GM12878 (cell line): ENCODE results near the gene PTH. TPM values are rescaled to one million over a fixed set of nuclear protein-coding genes. Genes with fewer than 3 reads are reported as not detected.

Experiments
- ATAC-seq: fragments of 200-7000 bp; cut with Tn5 transposase; 3 replicates; pipeline ENCODE4 v1.9.1; 2020; ENCODE audit warnings: mild to moderate bottlenecking, moderate library complexity
- BruUV-seq: library from RNA; stranded (reverse); fragments of 400-500 nt; replicated peaks from 2 replicates; lab custom pipeline; 2021; lab: Mats Ljungman, UMichigan
- CTCF ChIA-PET: fragments of 300-600 bp; sonication (Branson Sonifier 250); formaldehyde crosslinking; extraction: SDS; loops from one replicate; lab custom pipeline; 2021; ENCODE audit warnings: inconsistent platforms; lab: Yijun Ruan, JAX
- POLR2A ChIA-PET: fragments of 350-600 bp; formaldehyde crosslinking; extraction: SDS; loops from one replicate; lab custom pipeline; 2021; ENCODE audit warnings: inconsistent platforms; lab: Charles Lee
- RAD21 ChIA-PET: fragments of 300-600 bp; sonication (Branson Sonifier 250); formaldehyde crosslinking; loops from one replicate; lab custom pipeline; 2023; ENCODE audit warnings: antibody characterized with exemption; ENCODE audit not compliant: unreplicated experiment; lab: Charles Lee
- SMC1A ChIA-PET: fragments of 300-600 bp; sonication (Branson Sonifier 250); formaldehyde crosslinking; loops from one replicate; lab custom pipeline; 2023; ENCODE audit not compliant: unreplicated experiment, uncharacterized antibody; lab: Charles Lee
- DNase-seq: peaks from one replicate; pipeline ENCODE4 v3.0.0-alpha.2; 2011; ENCODE audit warnings: low read depth, low spot score
- FAIRE-seq: peaks from 3 replicates; lab custom pipeline; 2011; peaks lifted over from hg19 to GRCh38; lab: Jason Lieb, UNC
- H2AFZ ChIP-seq: 2 replicates; pipeline ENCODE4 v1.6.0; 2011; ENCODE audit warnings: low read depth, low read length, control low read depth; ENCODE audit not compliant: control insufficient read depth
- H3K27ac ChIP-seq: 2 replicates; pipeline ENCODE4 v1.5.1; 2011; ENCODE audit warnings: control low read depth; ENCODE audit not compliant: control insufficient read depth, insufficient read depth
- H3K27me3 ChIP-seq, 2 experiments: replicated peaks in 1 of 2; 2 replicates each; pipeline versions ENCODE4 v1.6.0 to v1.6.1; 2011; ENCODE audit warnings: low read length in 1 of 2; ENCODE audit not compliant: control insufficient read depth in 2 of 2, insufficient read depth in 2 of 2
- H3K36me3 ChIP-seq, 2 experiments: 2 replicates each; pipeline ENCODE4 v1.5.1; 2011; ENCODE audit warnings: low read length in 1 of 2; ENCODE audit not compliant: control insufficient read depth in 2 of 2, insufficient read depth in 2 of 2
- H3K4me1 ChIP-seq: 2 replicates; pipeline ENCODE4 v1.6.1; 2011; ENCODE audit warnings: mild to moderate bottlenecking, low read length, moderate library complexity, mixed read lengths; ENCODE audit not compliant: control insufficient read depth, insufficient read depth
- H3K4me2 ChIP-seq: 2 replicates; pipeline ENCODE4 v1.6.0; 2011; ENCODE audit warnings: control low read depth; ENCODE audit not compliant: control insufficient read depth, insufficient read depth
- H3K4me3 ChIP-seq: fragments of 200-600 bp; sonication (generic); 2 replicates; pipeline ENCODE4 v1.5.1; 2016
- H3K79me2 ChIP-seq: 2 replicates; pipeline ENCODE4 v1.6.0; 2011; ENCODE audit warnings: low read length; ENCODE audit not compliant: control insufficient read depth, insufficient read depth
- H3K9ac ChIP-seq: 2 replicates; pipeline ENCODE4 v1.8.0; 2011; ENCODE audit warnings: low read length, control low read depth, mixed read lengths; ENCODE audit not compliant: control insufficient read depth, insufficient read depth
- H3K9me3 ChIP-seq: replicated peaks from 3 replicates; pipeline ENCODE4 v1.5.1; 2011; ENCODE audit warnings: mild to moderate bottlenecking, low read length; ENCODE audit not compliant: control insufficient read depth, insufficient read depth
- H4K20me1 ChIP-seq: 2 replicates; pipeline ENCODE4 v1.6.0; 2011; ENCODE audit not compliant: control insufficient read depth, insufficient read depth
- ATF2 ChIP-seq: IDR thresholded peaks from 2 replicates; pipeline ENCODE4 v1.6.1; 2012; ENCODE audit warnings: low read length, inconsistent platforms
- BCLAF1 ChIP-seq: fragments of 450-650 bp; IDR thresholded peaks from 2 replicates; pipeline ENCODE4 v1.6.1; 2017; ENCODE audit warnings: antibody characterized with exemption, mild to moderate bottlenecking, moderate library complexity
- CBX5 ChIP-seq: sonication (generic); IDR thresholded peaks from 2 replicates; pipeline ENCODE4 v1.6.1; 2016; ENCODE audit warnings: low read depth, moderate library complexity, mild to moderate bottlenecking, inconsistent platforms
- CTCF ChIP-seq, 3 experiments: IDR thresholded peaks in 2 of 3; conservative IDR thresholded peaks in 1 of 3; 2 replicates each; pipeline ENCODE4 v1.5.1; 2011; ENCODE audit warnings: low read depth in 3 of 3, low read length in 3 of 3, mild to moderate bottlenecking in 3 of 3, control low read depth in 2 of 3, moderate library complexity in 2 of 3, inconsistent platforms in 1 of 3, mixed read lengths in 1 of 3; ENCODE audit not compliant: control insufficient read depth in 2 of 3, insufficient read depth in 1 of 3; ENCODE audit errors: extremely low read depth in 1 of 3
- ESRRA ChIP-seq: IDR thresholded peaks from 2 replicates; pipeline ENCODE4 v1.6.1; 2012; ENCODE audit warnings: mild to moderate bottlenecking, low read length, improper control_type of control experiment
- FOXK2 ChIP-seq: fragments of 450-650 bp; IDR thresholded peaks from 2 replicates; pipeline ENCODE4 v1.6.1; 2017; ENCODE audit warnings: mild to moderate bottlenecking, moderate library complexity
- IRF4 ChIP-seq: IDR thresholded peaks from 2 replicates; pipeline ENCODE4 v1.6.1; 2011; ENCODE audit warnings: low read depth, low read length
- KLF5 ChIP-seq: fragments of 450-650 bp; IDR thresholded peaks from 2 replicates; pipeline ENCODE4 v1.6.1; 2014; ENCODE audit warnings: mild to moderate bottlenecking; ENCODE audit not compliant: partially characterized antibody
- NFXL1 ChIP-seq: fragments of 450-650 bp; IDR thresholded peaks from 2 replicates; pipeline ENCODE4 v1.6.1; 2017; ENCODE audit warnings: antibody characterized with exemption, mild to moderate bottlenecking, borderline replicate concordance
- PML ChIP-seq: IDR thresholded peaks from 2 replicates; pipeline ENCODE4 v1.6.1; 2012; ENCODE audit warnings: low read length, inconsistent platforms
- POLR2A ChIP-seq: IDR thresholded peaks from 2 replicates; pipeline ENCODE4 v1.6.1; 2011; ENCODE audit warnings: low read depth, mild to moderate bottlenecking, low read length
- RELB ChIP-seq: fragments of 450-650 bp; IDR thresholded peaks from 2 replicates; pipeline ENCODE4 v1.6.1; 2017; ENCODE audit warnings: low read depth, mild to moderate bottlenecking, moderate library complexity
- SMAD1 ChIP-seq: fragments of 450-650 bp; IDR thresholded peaks from 2 replicates; pipeline ENCODE4 v1.6.1; 2018; ENCODE audit warnings: mild to moderate bottlenecking, low read depth; ENCODE audit not compliant: partially characterized antibody
- ZNF274 ChIP-seq: IDR thresholded peaks from one replicate; pipeline ENCODE4 v1.8.0; 2011; ENCODE audit not compliant: insufficient read length, insufficient read depth
- WGBS: methylation state at CpG from one replicate; pipeline ENCODE4 v1.1.6; 2016; ENCODE audit warnings: low lambda C conversion rate; ENCODE audit not compliant: insufficient replicate concordance, insufficient coverage; ENCODE audit errors: missing lambda C conversion rate; 5-methylcytosine and 5-hydroxymethylcytosine counted together
- in situ Hi-C: fragments of 300-500 bp; cut with MboI; formaldehyde crosslinking; loops from 9 replicates; pipeline ENCODE4 v1.14.3; 2018; ENCODE audit warnings: mixed read lengths
- intact Hi-C: fragments of 100-400 bp; cut with micrococcal nuclease; formaldehyde crosslinking; loops from one replicate; pipeline ENCODE4 v1.14.2; 2022; ENCODE audit not compliant: unreplicated experiment
- polyA plus RNA-seq, 11 experiments: library from polyadenylated mRNA; depleted of rRNA in 4 of 11; unstranded in 6 of 11; stranded (reverse) in 5 of 11; fragments of >200 nt; fragmentation: Nextera tagmentation in 4 of 11; fragmentation: Illumina TruSeq in 1 of 11; extraction: Ambion mirVana in 4 of 11; extraction: Trizol in 1 of 11; gene quantifications; 1 replicate in 1 of 11; 2 replicates in 10 of 11; pipeline versions ENCODE4 v1.2.1 to v1.2.3, GENCODE V29; 2011 to 2016; ENCODE audit warnings: inconsistent platforms in 2 of 11, missing spikeins in 2 of 11, low read depth in 1 of 11
- total RNA-seq, 4 experiments: library from RNA; depleted of rRNA in 3 of 4; stranded (reverse); fragments of >200 nt in 3 of 4; fragmentation: Illumina TruSeq in 1 of 4; extraction: Trizol in 1 of 4; gene quantifications; 2 replicates each; pipeline versions ENCODE4 v1.2.1 to v1.2.3, GENCODE V29; 2013 to 2021

Gene PTH
- total and polyA plus RNA-seq, 10 of the 15 experiments (the other 5 are each of a cell fraction or from before 2014, with no cell fraction given): not detected

GRCh38 chr11:13462311-13462900 is 33.4 kb downstream of the PTH start:
- FAIRE-seq (peak; percentile 52), ATAC-seq (peak; percentile 60), DNase-seq (no peak)
- peak overlapping the region; percentile 90 for H3K4me3 ChIP-seq
- H3K36me3 ChIP-seq: no peaks in the 10 kb centered on the region
- ChIA-PET SMC1A (interaction anchor here (1.5 to 3.8 kb wide), 2 partner anchors 12 to 15 kb away, joined by 3 to 19 read pairs; no protein-coding TSS in a partner anchor), CTCF (interaction anchor here (0.8 to 3.8 kb wide), 8 partner anchors 11 to 212 kb away, joined by 3 to 15 read pairs (median 4); no protein-coding TSS in a partner anchor), POLR2A (interaction anchor here (0.8 to 2.6 kb wide), 10 partner anchors 11 to 211 kb away, joined by 3 to 11 read pairs (median 4); partner anchors contain the start of gene FAR1), RAD21 (interaction anchor here (2.6 to 4.8 kb wide), 3 partner anchors 13 to 252 kb away, joined by 8 to 30 read pairs (median 10); no protein-coding TSS in a partner anchor)
- no peaks in the 10 kb centered on the region for H3K27me3 ChIP-seq
- TSS peak; percentile 58 for BruUV-seq
- no peaks in the 10 kb centered on the region for H4K20me1 ChIP-seq
- WGBS: 1% methylated on average over 18 of the region's 18 CpGs
- intact Hi-C loops (loop anchor here (5.0 to 10.0 kb wide), 3 partner anchors 205 to 498 kb away; partner anchors contain the start of gene FAR1), in situ Hi-C loops (no loop called here)
- peak overlapping the region; percentile 76 for H3K9ac ChIP-seq
- H2AFZ ChIP-seq: peak overlapping the region; percentile 90
- H3K4me2 ChIP-seq: peak overlapping the region; percentile 84
- peak overlapping the region; percentile 88 for H3K27ac ChIP-seq
- no peaks in the 10 kb centered on the region for H3K4me1 ChIP-seq
- H3K9me3 ChIP-seq: no peaks in the 10 kb centered on the region; the same call in 2 of the 3 replicates
- peaks cover 30% of the 10 kb centered on the region for H3K79me2 ChIP-seq
- TF ChIP-seq NFXL1 (no peak), CBX5 (no peak), ESRRA (no peak), FOXK2 (no peak), ATF2 (no peak), KLF5 (no peak), POLR2A (no peak), IRF4 (no peak), ZNF274 (no peak), RELB (no peak), CTCF (IDR thresholded peaks at IDR 0.05 in 2 of 3, conservative IDR thresholded peaks at IDR 0.05 in 1 of 3; ENCODE audit: control insufficient read depth in 2 of 3, extremely low read depth in 1 of 3, insufficient read depth in 1 of 3, low read depth in 3 of 3, low read length in 3 of 3) (peak in 1 of 3 experiments; percentile 10; a peak in 1 of 6 replicates), PML (no peak), BCLAF1 (no peak), SMAD1 (no peak)
